HG03135 (cell line): ENCODE measurements around the gene LRRC8E.
"Not testable (repeated sequence)": the region's sequence is repeated elsewhere in the genome, so short reads cannot be mapped to it uniquely, and the experiment has no call there.

ENCODE experiments used
- ATAC-seq: cut with Tn5 transposase; IDR thresholded peaks from one replicate; pipeline ENCODE4 v1.9.1; 2021; ENCODE audit warnings: mild to moderate bottlenecking, moderate library complexity; ENCODE audit not compliant: unreplicated experiment

LRRC8E gene

GRCh38 chr19:7883796-7884570 lies 4.3 kb upstream of the LRRC8E start:
- ATAC-seq = no peak

GRCh38 chr19:7885818-7886217 lies 2.5 kb upstream of the LRRC8E start:
- ATAC-seq = no peak

DNA sequence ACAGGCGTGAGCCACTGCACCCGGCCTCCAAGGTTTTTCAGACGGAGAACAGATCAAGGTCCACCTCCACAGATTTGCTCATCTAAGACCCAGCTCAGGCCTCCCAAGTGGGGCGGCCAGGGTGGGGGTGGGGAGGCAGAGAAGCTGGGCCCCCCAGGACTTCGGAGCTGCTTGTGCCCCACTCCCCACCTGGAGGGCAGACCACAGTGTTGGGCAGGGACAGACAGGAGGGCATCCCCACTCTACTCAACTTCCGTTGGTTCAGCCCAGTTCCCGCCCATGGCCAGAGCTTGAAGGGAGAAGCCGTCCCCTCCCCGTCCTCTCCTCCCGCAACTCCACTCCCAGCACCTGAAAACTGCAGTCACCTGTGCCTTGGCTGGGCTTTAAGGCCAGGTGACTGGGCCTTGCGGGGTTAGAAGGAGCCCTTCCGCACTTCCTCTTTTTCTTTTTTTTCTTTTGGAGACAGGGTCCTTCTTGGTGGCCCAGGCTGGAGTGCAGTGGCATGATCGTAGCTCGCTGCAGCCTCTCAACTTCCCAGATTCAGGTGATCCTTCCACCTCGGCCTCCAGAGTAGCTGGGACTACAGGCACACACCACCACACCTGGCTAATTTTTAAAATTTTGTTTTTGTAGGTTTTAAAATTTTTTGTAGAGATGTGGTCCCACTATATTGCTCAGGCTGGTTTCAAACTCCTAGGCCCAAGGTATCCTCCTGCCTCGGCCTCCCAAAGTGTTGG lies 734 bp upstream of the LRRC8E start:
- no peak for ATAC-seq

DNA sequence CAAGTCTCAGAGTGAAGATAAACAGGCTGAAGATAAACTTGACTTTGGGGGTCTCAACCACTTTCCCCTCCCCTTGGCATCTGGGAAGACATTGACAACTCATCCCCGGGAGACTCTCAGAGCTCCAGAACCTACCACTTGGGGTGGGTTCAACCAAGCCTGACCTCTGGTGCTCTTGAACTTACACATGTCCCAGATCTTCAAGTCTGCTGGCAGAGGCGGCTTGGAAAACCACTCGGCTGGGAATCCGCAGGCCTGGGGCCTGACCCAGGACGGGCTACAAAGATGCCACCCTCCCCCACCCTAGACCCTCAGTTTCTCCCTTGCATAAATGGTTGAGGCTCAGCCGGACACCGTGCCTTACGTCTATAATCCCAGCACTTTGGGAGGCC lies 512 bp downstream of the LRRC8E start:
- no peak for ATAC-seq

- not testable (repeated sequence) for ATAC-seq
Measured at GRCh38 chr19:7893362-7894101, 5.2 kb downstream of the LRRC8E start.

DNA sequence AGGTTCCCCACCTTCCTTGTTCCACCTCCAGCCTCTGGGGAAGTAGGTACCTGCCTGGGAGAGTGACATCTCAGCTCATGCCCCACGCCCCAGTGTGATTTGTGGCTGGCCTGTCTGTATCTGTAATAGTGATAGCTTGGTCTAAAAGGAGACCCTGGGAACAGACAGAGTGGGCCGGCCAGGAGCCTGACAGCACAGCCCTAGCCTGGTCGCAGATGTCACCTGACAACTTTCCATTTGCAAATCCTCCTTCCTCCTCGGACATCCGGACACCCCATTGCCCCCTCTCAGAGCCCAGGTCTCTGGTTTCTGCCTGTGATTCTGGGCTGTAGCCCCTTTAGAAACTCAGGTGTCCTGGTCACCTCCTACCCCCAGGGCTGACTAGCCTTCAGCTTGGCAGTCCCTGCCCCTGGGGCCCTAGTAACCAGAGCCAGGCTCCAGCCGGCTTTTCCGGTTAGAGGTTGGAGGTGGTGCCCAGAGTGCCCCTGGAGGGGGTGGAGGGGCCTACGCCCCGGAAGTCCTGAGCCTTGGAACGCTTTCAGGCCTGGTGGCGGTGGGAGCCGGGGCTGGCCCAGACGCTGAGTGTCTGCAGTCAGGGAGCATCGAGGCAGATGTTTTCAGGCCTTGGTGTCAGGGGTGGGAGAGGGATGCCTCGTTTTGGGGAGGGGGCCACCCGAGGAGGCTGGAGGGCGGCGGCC lies 6.5 kb downstream of the LRRC8E start:
- ATAC-seq = no peak

- ATAC-seq = no peak
Measured at GRCh38 chr19:7895565-7895964, 7.3 kb downstream of the LRRC8E start.

GRCh38 chr19:7897292-7897691 lies 9.0 kb downstream of the LRRC8E start:
- no peak for ATAC-seq

DNA sequence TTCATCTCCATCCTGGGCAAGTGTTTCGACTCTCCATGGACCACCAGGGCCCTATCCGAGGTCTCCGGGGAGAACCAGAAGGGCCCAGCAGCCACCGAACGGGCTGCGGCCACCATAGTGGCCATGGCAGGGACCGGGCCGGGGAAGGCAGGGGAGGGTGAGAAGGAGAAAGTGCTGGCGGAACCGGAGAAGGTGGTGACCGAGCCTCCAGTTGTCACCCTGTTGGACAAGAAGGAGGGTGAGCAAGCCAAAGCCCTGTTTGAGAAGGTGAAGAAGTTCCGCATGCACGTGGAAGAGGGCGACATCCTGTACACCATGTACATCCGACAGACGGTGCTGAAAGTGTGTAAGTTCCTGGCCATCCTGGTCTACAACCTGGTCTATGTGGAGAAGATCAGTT lies 10.7 kb downstream of the LRRC8E start:
- ATAC-seq = no peak

DNA sequence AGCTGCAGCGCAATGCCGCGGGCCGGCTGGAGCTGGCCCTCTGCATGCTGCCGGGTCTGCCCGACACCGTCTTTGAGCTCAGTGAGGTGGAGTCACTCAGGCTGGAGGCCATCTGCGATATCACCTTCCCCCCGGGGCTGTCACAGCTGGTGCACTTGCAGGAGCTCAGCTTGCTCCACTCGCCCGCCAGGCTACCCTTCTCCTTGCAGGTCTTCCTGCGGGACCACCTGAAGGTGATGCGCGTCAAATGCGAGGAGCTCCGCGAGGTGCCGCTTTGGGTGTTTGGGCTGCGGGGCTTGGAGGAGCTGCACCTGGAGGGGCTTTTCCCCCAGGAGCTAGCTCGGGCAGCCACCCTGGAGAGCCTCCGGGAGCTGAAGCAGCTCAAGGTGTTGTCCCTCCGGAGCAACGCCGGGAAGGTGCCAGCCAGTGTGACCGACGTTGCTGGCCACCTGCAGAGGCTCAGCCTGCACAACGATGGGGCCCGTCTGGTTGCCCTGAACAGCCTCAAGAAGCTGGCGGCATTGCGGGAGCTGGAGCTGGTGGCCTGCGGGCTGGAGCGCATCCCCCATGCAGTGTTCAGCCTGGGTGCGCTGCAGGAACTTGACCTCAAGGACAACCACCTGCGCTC lies 11.6 kb downstream of the LRRC8E start:
- ATAC-seq = no peak

DNA sequence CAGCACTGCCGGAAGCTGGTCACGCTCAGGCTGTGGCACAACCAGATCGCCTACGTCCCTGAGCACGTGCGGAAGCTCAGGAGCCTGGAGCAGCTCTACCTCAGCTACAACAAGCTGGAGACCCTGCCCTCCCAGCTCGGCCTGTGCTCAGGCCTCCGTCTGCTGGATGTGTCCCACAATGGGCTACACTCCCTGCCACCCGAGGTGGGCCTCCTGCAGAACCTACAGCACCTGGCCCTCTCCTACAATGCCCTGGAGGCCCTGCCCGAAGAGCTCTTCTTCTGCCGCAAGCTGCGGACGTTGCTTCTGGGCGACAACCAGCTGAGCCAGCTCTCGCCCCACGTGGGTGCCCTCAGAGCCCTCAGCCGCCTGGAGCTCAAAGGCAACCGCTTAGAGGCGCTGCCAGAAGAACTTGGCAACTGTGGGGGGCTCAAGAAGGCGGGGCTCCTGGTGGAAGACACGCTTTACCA lies 12.1 kb downstream of the LRRC8E start:
- ATAC-seq = no peak

DNA sequence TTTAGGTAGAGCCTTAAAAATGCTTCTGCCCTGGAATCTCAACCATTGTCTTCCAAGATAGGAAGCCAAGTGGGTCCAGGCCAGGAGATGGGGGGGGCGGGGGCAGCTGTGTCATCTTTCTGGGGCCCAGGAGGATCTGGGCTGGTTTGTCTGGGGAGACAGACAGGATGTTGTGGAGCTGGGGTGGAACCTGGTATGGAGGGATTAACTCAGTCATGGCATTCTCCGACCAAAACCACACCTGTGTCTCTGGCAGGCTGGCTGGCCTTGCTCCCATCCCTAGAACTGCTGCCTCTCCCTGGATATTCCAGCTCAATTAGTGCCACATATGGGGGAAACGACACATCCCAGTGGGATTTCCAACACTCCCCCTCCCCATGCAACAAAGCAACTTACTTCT lies 12.6 kb downstream of the LRRC8E start:
- no peak for ATAC-seq

DNA sequence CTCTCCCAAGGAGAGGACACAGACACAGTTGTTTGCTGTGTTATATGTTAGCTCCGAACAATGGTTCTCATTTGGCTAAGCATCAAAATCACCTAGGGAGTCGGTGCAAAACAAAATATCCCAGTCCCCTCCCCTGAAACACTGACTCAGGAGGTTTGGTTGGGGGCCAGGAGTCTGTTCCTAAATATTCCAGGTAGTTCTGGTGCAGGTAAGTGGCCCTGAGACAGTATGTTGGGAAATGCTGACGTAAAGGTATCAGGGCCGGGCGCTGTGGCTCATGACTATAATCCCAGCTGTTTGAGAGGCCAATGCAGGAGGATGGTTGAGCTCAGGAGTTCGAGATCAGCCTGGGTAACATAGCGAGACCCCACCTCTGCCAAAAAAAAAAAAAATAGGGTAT lies 13.0 kb downstream of the LRRC8E start:
- ATAC-seq = no peak

DNA sequence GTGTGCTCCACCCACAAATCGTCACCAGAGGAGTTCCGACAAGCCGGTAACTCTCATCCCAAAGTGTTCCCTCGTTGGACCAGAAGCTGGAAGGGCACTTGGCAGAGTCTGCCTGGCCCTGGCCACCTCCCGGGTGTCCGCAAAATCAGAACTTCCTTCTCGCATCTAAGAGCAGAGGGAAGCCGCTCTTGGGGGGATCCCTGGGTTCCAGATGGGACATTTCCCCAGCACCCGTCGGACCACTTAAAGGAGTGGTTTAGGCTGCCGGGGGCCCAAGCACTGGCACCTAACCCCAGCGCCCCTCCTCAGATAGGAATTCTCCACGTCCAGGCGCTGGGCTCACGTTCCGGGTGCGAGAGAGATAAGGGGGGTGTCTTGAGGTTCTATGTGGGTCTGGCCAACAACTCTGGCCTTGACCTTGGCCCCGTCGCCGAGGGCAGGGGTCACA lies 14.5 kb downstream of the LRRC8E start:
- ATAC-seq = peak; percentile 1

DNA sequence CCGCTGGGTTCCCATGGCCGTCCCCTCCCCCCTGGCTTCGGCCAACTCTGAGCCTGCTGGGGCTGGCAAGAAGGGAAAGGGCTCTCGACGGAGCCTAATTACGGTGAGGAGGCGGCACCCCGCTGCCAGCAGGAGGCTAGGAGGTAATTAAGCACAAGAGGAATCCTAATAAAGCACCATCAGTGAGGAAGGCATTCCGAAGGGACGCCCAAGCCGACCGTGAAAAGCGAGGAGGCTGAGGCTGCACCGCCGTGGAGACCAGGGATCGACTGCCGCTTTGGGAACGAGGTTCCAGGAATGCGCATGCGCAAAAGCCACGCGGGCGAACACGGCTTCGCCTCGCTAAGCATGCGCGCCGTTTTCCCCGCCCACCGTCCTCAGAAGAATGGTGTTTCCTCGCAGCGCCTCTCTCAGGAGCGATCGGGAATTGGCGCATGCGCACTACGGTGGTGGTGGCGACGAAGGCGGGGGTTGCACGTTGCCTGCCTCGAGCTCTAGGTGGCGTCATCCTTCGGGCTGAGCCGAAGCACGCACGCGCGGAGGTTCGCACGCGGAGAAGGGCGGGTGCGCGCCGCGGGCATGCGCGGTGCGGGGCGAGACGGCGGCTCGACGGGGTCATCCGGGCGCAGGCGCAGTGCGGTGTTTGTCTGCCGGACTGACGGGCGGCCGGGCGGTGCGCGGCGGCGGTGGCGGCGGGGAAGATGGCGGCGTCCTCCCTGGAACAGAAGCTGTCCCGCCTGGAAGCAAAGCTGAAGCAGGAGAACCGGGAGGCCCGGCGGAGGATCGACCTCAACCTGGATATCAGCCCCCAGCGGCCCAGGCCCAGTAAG lies 15.1 kb downstream of the LRRC8E start, which contains the start of gene MAP2K7:
TSS of gene MAP2K7 (plus strand) at position 634 of the 830 bp plus-strand sequence. CDS start at position 702, 68 bp downstream.
- peak; percentile 79 for ATAC-seq

- ATAC-seq = peak; percentile 20
Measured at GRCh38 chr19:7904074-7905020, 16.0 kb downstream of the LRRC8E start.

DNA sequence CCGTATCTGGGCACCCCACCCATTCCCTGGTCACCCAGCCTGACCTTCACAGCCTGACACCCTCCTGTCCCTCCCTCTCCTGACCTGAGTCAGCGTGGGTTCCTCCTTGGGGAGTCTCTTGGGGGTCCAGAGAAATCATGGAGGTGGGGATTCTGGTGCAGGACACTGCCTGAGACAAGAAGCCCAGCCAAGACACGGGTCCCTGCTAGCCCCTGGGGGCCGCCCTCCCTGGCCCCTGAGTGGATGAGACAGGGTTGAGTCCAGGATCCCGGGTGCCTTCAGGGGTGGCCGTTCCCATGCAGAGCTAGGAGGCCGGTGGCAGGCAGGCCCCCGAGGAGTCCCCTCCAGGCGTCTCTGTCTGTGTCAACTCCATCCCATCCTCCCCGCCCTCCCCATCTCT lies 17.0 kb downstream of the LRRC8E start:
- no peak for ATAC-seq

- no peak for ATAC-seq
Measured at GRCh38 chr19:7905859-7906258, 17.5 kb downstream of the LRRC8E start.
